NCI-H2196 (cell line): ENCODE data around the gene DIP2C.
A peak's percentile ranks its signal among the peaks of the same experiment; 100 is the strongest.
"Not testable (repeated sequence)": the region's sequence is repeated elsewhere in the genome, so short reads cannot be mapped to it uniquely, and the experiment has no call there.

Source experiments
- DNase-seq: peaks from one replicate; lab custom pipeline; 2025; ENCODE audit not compliant: unreplicated experiment; lab: John Stamatoyannopoulos, UW

Gene DIP2C

DNA sequence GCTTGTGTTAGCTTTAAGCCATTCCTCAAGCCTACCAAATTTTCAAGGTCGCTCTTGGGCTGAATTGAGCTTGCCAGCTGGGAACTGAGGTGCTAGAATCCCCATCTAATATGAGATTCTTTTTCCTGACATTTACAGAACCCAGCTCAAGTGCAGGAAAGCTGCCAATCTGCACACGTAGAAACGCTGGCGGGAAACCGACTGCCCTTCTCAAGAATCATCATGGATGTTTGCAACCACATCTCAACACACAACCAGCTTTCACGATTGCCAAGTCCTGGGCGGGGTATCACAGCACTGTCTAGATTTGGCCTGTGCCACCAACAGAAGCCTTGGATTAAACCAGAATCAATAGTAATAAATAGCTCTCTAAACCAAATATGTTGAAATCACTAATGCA lies 203.7 kb downstream of the DIP2C start:
- DNase-seq: peak; percentile 3

DNA sequence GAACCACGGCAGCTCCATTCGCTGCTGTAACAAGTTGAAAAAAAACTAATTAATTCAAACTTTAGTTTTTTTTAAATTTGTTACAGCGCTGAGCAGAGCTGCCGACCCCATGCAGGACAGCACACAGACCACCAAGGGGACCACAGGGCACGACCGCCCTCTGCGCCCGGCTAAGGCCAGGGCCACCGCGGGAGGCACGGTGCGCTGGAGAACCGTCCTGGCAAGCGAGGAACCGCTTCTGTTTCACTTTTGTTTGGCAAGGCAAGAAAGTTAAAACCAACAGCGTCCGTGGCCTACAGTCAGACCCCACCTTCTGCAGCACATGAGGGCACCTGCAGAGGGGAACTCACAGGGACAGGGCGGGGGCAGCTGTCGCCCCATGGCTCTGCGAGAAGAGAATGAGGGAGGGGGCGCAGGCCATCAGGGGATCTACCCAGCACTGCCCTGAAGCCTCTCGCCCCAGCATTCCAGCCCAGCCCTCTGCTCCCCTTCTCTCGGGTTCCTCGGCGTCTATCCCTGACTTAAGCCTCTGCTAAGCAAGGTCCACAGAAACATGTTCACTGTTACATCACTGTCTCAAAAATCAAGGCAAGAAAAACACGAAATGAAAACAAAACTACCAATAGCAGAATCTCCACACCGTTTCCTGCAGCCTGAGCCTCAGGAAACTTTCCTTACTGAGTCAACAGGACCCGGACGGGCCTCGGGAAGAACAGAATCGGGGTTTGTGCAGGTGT lies 204.4 kb downstream of the DIP2C start:
- no peak for DNase-seq

DNA sequence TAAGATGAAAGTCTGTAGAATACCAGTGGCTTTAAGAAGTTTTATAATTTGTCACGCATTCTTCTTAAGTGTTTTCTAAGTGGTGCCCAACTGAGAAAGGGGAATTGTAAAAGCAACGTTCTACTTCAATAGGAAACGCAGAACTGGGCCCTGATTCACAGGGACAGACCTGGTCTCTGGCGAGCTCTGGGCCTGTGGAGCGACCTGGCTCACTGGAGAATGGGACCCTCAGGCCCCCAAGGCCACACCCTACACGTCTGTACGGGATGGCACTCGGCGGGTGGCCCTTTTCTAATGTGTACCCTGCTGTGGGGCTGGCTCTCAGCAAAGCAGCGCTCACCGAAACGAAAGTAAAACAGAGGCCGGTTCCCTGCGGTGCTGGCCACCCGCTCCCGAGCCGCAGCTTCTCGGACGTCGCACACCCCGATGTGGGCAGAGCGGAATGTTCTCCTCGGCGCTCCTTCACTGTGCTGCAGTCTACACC lies 205.0 kb downstream of the DIP2C start:
- DNase-seq: no peak

DNA sequence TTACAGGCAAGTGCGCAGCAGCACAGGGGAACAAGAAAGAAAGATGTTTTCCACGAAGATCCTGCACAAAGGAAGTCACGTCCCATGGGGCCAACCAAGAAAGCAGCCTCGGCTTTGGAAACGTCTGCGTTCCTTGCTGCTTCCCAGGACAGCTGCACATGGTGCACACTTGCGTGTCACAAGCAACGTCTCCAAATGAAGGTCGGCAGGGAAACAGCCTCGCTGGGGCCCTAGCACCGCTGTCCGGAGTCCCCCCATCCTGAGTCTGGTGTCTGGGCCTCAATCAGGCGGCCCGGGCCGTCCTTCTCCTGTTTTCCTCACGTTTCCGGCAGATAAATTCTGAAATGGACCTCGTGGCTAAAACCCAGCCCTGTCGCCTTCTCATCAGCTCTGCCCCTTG lies 206.2 kb downstream of the DIP2C start:
- no peak for DNase-seq

DNA sequence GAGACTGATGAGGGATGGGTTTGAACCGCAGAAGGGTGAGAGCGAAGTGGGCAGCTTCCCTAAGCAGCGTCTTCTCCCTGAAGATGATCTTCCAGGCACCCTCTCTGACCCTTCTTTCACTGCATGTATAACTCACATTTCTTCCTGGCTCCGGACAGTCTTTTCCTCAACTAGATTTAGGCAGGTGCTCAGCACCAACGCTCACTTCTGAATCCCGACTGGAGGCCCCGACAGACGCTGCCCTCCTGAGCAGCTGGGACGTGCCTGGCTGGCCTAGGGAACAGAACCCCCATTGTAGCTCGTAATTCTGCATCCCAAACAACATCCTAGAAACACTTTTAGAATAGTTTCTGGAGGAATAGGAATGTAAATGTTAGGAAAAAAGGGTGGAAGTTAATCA lies 206.6 kb downstream of the DIP2C start:
- DNase-seq: no peak

DNA sequence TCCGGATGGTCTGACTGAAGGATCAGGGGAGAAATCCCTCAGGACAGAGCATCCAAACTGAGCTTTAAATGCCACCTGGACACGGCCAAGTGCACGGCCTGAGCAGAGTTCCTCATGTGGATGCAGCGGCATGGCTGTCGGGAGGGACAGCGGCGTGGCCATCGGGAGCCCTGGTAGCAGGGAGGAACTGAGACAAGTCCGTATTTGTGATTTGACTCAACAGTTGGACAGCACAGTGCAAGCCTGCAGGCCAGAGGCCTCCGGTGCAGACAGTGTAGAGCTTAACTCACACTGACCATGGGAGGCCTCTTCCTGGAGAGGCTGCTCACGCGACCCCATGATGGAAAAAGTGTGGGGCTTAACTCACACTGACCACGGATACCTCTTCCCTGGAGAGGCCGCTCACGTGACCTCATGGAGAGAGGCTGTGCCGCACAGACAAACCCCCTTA lies 207.4 kb downstream of the DIP2C start:
- DNase-seq: no peak

DNA sequence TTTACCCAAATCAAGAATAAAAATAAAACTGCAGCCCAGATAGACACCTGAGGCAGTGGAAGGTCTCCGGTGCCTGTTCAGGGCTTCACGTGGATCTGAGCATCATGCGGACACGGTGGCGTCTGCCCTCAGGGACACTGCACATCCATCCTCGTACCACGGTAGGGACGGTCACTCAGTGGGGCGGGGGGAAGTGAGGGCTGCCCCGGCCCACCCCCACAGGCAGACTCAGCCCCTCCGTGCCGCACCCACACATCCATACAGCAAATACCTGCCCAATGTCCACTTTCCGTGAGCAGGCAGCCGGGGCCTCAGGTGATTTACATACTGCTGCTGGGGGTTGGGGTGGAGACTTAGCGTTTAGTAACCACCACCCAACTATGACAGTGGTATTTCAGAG lies 207.8 kb downstream of the DIP2C start:
- no peak for DNase-seq

DNA sequence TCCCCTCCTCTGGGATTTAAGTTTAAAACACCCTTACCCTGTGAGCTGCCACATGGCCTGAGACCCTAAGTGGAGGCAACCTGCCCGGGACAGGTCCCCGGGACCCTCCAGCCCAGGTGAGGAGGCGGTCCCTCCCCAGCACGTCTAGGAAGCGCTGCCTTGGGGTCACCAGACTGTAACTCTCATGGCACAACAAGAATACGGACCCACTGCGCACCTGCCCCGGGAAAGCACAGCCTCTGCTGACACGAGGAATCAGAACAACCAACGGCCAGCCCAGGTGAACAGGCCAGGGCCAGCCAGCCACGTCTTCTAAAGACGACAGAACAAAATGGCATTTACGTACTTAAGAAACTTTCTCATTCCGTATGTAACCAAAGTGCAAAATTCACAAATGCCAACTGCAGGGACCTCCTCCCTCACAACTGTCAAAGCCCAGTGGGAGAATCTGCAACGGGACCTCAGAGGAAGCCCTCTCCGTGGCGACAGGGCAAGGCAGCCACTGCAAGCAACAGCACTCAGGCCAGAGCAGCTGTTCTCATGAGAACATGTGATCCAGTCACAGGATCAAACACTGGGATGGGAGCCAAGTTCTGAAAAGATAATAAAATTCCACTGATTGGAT lies 208.4 kb downstream of the DIP2C start:
- peak; percentile 50 for DNase-seq

DNA sequence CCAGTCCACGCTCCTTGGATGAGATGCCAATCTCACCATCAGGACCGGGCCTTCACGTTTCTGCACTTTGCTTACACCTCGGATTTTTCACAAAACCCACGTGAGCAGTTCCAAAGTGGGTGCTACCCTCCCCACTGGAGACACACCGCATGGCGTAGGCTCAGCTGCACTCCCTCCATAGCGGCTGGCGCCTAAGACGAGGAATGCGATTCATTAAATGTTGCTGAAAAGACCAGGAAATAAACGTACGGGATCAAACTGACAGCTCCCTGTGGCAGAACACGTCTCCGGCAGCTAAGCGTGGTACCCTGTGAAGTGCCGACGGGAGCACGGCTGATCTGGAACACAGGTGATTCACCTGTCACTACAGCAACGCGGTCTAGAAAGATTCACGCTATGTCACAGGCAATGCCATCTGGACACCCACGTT lies 209.0 kb downstream of the DIP2C start:
- DNase-seq: no peak

DNA sequence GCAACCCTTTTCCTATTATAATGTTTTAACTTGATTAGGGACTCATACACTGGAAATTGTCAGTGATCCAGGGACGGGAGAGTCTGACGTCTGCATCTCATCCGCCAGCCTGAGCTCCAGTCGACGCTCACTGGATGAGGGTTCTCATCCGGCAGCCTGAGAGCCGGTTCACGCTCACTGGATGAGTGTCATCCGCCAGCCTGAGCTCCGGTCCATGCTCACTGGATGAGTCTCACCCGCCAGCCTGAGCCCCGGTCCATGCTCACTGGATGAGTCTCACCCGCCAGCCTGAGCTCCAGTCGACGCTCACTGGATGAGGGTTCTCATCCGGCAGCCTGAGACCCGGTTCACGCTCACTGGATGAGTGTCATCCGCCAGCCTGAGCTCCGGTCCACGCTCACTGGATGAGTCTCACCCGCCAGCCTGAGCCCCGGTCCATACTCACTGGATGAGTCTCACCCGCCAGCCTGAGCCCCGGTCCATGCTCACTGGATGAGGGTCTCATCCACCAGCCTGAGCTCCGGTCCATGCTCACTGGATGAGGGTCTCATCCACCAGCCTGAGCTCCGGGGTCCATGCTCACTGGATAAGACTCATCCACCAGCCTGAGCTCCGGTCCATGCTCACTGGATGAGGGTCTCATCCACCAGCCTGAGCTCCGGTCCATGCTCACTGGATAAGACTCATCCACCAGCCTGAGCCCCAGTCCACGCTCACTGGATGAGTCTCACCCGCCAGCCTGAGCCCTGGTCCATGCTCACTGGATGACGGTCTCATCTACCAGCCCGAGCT lies 209.6 kb downstream of the DIP2C start:
- not testable (repeated sequence) for DNase-seq

DNA sequence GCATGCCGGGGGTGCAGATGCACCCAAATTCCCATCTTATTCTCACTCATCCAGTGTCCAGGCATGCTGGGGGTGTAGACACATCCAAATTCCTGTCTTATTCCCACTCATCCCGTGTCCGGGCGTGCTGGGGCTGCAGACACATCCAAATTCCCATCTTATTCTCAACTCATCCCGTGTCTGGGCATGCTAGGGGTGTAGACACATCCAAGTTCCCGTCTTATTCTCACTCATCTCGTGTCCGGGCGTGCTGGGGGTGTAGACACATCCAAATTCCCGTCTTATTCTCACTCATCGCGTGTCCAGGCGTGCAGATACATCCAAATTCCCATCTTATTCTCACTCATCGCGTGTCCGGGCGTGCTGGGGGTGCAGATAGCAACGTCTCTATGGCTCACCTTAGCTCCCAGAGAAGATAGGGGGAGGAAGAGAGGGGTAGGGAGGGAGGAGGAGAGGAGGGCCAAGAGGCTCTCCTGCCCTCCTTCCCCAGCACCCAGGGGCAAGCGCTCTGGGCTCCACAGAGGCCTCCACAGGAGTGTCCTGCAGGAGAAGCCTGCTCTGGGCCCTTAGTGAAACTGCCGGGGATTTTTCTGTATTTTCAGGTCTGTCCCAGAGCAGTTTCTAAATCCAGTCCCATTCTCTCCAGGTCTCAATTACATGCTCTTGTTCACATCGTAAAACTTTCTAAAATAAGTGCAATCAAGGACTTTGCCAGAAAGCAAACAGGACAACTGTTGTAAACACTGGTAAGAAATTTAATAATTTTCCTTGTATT lies 210.8 kb downstream of the DIP2C start:
- no peak for DNase-seq

DNA sequence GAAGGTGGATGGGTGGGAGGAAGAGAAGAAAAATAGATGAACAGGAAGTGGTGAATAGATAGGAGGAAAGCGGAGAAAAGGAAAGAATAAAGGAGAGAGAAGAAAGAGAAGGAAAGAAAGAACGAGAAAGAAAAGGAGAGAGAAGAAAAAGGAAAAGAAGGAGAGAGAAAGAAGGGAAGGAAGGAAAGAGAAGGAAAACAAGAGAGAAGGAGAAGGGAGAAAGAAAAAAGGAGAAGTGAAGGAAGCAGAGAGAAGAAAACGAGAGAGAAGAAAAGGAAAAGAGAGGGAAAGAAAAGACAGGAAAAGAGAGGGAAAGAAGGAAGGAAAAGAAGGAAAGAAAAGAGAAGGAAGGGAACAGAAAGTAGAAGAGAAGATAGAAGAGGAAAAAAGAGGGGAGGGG lies 211.8 kb downstream of the DIP2C start:
- no peak for DNase-seq

DNA sequence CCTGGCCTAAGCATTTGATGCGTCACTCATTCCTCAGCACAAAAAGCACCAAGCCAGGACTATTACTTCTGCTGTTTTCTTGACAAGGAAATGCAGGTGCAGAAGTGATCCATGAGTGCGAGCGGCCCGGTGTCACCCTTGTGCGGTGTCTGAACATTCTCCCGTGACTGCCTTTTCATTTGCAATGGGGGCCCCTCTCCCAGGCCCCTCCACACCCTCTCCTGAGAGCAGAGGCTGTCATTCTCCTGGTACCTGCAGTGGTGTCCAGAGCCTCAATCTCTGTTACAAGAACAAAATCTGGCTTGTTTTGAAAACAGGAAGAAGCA lies 213.1 kb downstream of the DIP2C start:
- no peak for DNase-seq

DNA sequence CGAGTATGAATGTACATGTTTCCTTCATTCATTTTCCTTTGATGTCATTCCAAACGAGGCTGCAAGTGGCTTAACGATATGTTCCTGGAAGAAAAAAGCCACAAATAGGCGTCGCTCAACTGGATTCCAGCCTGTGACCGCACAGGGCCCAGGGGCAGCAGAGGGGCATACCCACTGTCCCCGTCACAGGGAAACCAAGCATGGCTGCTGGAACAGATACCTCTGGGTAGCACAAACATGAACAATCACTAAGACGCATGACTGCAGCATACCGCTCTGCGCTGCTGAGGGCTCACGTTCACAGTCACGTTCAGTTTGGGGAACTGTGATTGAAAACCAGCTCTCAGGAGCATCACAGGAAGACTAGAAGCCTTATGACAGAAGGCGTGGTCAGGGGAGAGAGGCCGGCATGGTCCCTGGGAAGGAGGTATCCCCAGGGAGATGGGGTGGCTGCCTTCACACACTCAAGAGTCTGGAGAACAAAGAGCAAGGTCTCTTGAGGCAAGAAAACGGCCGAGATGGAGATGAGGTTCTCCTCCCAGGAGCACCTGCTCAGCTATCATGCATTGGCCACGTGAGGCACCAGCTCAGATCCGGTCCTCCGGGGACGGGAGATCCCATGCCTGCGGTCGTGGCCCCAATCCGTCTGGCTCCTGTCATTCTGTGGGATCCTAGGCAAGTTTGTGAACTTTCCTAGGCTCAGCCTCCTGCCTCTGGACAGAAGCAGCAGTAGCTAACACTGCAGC lies 213.6 kb downstream of the DIP2C start:
- no peak for DNase-seq

DNA sequence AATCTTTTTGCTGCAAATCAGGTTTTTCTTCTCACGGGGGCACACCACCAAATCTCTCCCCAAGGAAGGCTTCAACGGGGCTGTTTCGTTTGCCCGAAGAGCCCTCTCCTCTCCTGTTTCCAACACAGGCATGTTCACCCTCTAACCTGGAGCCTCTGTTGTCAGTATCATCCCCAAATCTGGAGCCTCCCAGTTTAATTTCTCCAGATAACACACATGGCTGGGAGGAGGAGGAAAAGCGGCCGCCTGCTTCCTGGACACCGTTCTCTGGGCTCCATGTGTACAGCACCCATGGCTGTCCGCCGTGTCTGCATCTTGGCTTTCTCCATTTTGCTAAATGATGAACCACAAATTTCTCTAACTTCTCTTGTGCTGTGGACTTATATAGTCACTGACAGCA lies 214.5 kb downstream of the DIP2C start:
- no peak for DNase-seq

DNA sequence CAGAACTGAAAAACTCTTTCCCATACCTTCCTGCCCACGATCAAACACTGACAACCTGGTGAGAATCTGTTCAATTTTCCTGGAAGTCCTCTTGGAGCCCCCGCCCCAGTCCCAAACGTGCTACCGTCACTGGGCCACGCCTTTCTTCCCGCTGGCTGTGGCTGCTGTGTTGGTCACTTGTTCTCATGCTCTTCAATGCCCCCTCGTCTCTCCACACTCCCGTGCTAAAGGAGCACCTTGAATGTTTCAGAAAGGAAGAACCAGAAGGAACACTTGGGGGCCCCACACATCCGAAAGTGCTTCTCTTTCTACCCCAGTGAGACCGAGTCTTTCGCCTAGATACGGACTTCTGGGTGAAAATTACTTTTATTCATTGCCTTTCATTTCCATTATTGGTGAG lies 215.1 kb downstream of the DIP2C start:
- no peak for DNase-seq

DNA sequence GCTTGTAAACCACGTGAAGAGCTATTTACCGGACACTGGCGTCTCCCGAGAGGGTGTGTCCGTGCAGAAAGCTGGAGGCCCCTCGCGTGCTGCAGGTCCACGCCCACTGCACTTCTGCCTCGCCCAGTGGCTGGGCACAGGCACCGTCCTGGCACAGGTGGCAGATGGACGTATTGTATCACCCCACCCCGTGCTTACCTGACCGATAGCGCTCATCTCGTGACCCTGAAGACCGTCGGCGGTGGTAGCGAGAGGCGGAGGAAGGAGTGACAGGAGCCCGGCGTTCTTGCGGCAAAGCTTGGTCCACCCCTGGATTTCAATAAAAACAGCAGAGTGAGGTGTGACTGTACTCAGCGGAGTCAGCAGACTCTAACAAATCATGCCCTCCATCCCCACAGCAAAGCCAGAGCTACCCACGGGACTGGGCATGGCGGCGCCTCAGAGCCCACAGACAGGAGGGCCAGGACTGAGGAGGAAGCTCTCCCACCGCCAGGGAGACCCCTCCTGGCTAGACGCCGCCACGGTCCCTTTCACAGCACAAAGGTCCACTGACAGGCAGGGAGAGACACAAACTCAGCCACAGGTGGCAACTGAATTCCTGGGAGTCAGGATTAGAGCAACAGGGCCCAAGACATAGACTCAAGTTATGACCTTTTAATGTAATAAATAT lies 217.1 kb downstream of the DIP2C start:
- no peak for DNase-seq

DNA sequence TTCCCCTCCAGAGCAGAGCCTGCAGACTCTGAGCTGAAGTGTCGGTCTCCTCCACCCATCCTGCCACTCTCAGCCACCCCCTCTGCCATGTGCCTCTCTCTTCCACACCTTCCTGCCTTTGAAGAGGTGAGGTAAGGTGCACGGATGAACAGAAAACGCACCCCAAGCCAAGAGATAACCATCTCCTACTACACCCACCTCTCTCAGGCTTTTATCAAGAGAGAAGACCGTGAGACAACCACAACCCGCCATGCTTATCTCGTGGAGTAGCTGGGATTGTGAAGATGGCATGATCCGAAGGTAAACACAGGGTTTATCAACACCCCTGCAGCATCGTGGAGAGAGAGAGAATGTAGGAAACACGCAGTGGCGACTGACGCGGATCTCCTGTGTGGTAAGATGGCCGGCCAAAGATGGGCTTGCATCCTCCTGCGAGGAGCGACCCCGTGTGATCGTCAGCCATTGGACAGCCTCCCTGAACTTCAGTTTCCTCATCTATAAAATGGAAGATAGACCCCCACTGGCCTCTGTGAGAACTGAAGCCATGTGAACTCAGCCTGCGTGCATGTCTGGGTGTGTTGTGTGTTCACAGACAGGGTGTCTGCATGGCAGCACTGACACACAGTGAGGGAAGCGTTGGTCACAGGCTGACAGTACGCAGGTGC lies 219.0 kb downstream of the DIP2C start:
- DNase-seq: no peak

DNA sequence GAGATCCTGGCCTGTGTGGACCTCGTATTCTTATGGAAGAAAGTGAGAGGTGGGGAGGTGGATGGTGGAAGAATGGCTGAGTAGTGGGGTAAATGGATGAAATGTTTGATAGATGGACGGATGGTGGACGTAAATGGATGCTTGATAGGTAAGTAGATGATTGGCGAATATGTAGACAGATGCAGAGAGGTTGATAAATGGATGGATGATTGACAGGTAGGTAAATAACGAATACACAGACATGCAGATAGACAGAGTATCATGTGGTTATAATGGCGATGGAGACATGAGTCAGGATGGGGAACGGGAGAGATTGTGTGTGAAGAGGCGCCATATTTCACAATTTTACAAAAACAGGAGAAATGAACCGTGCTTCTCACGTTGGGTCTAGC lies 219.5 kb downstream of the DIP2C start:
- DNase-seq: no peak

DNA sequence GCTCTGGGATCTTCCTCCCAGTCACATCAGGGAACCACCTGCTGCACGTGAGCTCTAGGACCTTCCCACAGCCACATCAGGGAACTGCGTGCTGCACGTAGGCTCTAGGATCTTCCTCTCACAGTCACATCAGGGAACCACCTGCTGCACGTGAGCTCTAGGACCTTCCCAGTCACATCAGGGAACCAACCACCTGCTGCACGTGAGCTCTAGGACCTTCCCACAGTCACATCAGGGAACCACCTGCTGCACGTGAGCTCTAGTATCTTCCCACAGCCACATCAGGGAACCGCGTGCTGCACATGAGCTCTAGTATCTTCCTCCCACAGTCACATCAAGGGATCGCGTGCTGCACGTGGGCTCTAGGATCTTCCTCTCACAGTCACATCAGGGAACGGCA lies 229.7 kb downstream of the DIP2C start:
- DNase-seq: no peak
